ENCODE results near the gene ELL2.

ELL2 gene

DNA sequence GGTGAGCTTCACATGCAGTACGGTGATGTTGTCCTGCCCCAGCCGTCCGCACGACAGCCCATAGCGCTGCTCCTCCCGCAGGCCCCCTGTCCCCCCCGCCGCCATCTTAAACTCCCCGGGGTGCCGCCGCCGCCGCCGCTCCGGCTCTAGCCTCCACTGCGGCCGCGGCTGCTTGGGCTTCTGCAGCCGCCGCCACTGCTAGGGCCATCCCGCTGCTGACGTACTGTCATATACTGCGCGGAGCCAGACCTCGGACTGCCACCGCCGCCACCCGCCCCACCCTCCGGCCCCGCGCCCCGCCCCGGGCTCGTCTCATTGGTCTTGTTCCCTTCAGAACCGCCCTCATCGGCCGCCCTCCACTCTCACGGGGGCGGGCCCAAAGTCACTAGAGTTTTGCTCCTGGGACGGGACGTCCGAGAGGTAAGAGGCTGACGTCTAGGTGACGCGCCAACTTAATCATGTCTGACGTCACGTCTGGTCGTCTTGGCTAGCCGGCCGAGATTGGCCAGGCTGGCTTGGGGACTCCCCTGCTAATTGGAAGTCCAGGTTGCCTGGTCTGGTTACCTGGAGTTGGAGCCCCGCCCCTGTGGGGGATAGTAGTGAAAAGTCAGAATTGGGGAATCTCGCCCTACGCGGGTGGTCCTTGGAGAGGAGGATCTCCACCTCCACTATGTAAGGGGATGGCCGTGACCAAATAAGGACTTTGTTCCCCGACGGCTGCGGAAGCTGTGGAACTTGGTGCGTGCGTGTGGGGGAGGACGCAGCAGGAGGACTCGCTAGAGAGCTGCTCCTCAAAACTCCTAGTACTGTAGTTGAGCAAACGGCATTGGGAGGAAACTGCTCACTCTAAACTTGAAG lies at the start of gene ELL2:
ELL2 (minus strand) TSS at position 235 of the 858 bp plus-strand sequence; CDS start at position 105, 130 bp downstream.
- DNase-seq (ENCODE audit: low read depth, low spot score) = peak; percentile 92

DNA sequence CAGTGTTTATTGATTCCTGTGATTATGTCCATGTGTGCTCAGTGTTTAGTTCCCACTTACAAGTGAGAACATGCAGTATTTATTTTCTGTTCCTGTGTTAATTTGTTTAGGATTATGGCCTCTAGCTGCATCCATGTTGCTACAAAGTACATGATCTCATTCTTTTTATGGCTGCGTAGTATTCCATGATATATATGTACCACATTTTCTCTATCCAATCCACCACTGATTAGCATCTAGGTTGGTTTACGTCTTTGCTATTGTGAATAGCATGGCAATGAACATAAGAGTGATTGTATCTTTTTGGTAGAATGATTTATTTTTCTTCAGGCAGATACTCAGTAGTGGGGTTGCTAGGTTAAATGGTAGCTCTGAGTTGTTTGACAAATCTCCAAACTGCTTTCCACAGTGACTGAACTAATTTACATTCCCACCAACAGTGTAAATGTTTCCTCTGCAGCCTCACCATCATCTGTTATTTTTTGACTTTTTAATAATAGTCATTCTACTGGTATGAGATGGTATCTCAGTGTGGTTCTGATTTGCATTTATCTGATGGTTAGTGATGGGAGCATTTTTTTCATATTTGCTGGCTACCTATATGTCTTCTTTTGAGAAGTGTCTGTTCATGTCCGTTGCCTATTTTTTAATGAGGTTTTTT lies 47.5 kb upstream of the ELL2 start:
- no peak for DNase-seq (ENCODE audit: low read depth, low spot score)

DNA sequence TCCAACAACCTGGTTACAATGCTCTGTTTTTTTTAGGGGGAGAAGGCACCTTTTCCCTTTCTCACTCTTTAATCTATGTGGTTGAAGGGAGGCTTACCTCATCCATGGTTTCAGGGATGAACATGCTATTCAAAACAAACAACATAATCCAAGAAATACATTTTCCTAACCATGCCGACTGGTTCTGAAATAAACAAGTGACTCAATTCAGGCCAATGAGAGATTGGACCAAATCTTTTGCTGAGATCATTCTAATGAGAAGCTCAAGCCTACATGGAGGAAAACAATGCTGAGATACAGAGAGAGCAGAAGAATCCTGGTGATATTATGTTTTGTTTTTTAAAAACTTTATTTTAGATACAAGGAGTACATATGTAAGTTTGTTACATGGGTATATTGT lies 46.8 kb upstream of the ELL2 start:
- DNase-seq (ENCODE audit: low read depth, low spot score) = no peak

DNA sequence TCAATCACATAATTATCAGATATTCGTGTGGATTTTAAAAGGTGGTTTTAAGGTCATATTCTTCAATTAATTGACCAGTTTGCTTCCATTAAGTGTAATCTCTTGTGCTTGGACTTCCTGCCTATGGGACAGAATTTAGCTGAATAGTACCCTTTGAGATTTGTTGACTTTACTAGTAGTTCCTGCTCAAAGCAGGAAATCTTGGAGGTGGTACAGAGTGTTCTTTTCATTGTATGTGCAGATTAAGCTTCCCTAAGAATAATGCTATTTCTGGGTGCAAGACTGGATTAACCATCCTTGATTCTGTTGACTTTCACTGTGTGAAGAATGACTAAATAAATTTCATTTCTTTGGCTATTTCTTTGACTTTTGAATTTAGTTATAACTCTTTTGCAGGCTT lies 45.4 kb upstream of the ELL2 start:
- no peak for DNase-seq (ENCODE audit: low read depth, low spot score)

DNA sequence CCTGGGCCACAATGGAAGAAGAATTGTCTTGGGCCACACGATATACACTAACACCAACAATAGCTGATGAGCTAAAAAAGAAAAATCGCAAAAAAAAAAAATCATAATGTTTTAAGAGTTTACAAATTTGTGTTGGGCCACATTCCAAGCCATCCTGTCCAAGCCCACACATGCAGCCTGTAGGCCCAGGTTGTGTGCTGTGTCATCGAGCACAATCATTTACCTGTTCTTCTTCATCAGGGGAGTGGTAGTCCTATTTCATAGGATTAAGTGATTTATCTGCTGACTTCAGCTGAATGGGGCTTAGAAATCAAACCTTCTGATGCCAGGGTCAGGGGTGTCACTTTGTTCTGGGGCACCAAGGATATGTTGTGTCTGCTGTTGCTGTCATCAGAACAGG lies 44.6 kb upstream of the ELL2 start:
- no peak for DNase-seq (ENCODE audit: low read depth, low spot score)

DNA sequence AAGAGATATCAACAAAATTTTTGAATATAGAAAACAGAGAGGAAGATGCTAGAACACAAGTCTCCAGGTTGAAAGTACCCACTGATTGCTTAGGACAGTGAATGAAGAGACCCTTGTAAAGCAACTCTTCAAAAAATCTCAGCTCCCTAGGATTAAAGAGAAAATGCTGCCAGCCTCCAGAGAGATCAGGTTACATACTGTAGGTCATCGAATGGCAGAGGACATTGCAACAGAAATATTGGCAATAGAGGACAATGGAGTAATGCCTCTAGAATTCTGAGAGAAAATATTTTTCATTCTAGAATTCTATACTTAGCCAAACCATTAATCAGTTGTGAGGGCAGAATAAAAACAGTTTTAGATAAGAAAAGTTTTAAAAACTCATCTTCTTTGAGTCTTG lies 43.1 kb upstream of the ELL2 start:
- DNase-seq (ENCODE audit: low read depth, low spot score) = no peak

DNA sequence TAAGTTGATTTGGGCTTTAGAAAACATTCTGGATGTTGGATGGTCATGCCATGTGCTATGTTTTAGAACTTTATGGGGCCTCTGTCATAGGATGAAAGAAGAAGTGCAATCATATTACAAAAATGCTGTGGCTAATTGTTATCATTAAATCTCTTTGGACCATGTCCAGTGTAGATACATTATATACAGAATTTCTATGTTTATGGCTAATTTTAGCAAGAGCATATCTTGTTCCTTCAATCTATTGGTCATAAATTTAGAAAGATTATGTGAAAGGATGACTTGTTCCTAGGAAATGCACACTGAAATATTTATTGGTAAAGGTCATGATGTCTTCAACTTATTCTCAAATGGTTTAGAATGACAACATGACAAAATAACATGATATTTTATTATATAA lies 42.4 kb upstream of the ELL2 start:
- no peak for DNase-seq (ENCODE audit: low read depth, low spot score)

DNA sequence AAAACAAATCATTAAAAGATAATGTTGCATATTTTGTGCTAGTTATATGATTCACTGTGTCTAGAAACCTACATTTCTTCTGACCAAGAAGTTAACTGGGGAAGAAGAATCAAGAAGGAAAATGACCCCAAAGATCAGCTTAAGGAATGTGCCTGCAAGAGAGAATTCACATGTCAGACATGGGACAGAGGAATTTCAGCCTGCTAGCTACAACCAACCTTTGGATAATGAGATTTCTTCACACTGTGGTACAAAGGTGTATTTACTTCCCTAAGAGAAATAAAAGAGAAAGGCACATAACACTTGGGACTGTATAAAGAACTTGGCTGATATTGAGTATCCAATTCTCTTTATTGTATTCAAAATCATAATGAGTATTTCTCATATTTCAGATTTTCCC lies 39.6 kb upstream of the ELL2 start:
- DNase-seq (ENCODE audit: low read depth, low spot score) = no peak

DNA sequence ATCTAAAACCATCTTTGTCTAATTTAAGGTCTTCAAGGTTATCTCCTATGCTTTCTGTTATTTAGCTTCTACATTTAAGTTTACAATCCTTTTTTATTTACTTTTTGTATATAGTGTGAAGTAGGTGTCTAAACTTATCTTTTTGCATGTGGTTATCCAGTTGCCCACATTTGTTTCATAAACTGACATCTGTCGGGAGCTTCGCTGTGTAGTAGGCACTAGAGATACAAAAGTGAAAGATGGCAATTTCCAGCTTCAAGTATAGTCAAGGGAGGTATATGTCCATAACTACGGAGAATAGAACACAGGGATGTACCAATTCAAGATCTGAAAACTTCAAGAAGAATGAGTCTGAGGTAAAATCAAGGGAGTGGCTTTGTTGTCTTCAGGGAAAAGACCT lies 38.7 kb upstream of the ELL2 start:
- no peak for DNase-seq (ENCODE audit: low read depth, low spot score)

DNA sequence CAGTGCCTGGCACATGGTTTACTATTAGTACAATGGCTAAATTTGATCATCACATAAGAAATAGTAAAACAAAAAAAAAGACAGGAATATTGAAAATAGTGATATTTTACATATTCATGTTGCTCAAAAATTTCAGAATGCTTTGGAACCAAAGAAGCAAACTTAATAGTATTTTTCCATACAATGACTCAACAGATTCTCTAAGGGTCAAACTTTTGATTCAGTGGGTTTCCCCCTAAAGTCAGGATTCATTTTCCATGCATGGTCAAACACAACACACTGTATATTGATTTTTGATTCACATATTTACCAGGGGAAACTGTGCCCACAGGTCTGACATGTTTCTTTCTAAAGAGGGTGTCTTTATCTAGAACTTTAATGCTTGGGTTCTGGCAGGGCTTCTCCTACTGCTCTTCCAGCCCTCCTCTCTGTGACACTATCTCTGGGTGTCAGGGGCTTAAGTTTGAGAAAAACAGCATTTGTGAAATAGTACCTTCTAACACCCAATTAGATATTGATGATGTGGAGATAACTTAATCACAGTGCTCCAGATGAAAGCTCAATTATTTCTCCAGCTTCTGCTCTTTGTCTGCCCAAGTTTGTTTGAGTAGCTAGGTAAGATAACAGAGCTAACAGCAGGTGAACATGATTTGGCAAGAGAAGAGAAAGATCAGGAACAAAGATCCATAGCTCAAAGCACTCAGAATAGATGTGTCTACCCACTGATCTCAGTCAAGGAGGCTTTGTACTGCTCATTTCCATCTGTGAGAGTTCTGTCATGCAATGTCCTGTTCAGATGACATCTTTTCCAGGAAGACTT lies 35.5 kb upstream of the ELL2 start:
- DNase-seq (ENCODE audit: low read depth, low spot score) = no peak

DNA sequence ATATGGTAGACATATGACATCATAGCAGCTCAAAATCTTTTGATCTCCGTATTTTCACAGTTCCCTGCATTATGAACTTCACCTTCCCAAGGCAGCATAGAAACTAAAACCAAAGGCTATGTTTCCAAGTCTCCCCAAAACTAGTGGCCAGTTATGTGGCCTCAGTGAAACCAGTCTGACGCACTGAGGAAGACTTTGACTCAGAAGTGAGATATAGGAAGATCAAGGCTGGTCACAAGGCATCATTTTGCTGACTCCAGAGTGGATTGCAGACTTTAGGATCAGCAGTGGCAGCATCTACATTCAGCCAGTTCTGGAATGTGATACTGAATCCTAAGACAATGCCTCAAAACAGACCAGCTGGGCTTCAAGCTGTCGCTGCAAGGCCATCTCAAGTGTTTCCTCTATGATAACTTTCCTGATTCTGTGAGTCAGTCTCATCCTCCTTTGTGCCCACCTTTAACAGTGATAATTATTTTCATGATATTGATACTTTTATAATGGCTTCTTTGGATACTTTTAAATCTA lies 34.4 kb upstream of the ELL2 start:
- DNase-seq (ENCODE audit: low read depth, low spot score) = no peak

DNA sequence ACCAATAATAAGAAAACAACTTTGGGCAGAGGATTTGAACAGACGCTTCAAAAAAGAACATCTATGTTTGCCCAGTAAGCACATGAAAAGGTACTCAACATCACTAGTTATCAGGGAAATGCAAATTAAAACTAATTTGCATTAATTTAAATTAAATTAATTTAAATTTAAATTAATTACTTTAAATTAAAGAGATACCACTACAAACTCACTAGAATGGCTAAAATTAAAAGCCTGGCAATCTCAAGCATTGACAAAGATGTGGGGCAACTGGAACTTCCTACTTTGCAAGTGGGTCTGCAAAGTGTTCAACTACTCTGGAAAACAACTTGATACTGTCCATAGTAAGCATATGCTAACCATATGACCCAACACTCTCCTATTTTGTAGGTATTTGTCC lies 32.1 kb upstream of the ELL2 start:
- DNase-seq (ENCODE audit: low read depth, low spot score) = no peak

DNA sequence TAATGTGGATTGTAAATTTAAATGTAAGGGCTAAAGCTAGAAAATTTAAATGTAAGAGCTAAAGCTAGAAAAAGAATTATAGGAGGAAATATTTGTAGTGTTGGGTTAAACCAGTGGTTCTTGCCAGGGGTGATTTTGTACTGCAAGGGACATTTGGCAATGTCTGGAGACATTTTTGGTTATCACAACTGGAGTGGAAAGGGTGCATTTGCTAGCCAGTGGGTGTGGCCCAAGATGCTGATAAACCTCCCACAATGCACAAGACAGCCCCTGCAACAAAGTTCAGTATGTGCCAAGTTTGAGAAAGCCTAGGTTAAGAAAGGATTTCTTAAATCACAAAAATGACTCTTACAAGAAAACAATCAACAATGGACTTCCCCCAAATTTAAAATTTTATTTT lies 31.6 kb upstream of the ELL2 start:
- no peak for DNase-seq (ENCODE audit: low read depth, low spot score)

DNA sequence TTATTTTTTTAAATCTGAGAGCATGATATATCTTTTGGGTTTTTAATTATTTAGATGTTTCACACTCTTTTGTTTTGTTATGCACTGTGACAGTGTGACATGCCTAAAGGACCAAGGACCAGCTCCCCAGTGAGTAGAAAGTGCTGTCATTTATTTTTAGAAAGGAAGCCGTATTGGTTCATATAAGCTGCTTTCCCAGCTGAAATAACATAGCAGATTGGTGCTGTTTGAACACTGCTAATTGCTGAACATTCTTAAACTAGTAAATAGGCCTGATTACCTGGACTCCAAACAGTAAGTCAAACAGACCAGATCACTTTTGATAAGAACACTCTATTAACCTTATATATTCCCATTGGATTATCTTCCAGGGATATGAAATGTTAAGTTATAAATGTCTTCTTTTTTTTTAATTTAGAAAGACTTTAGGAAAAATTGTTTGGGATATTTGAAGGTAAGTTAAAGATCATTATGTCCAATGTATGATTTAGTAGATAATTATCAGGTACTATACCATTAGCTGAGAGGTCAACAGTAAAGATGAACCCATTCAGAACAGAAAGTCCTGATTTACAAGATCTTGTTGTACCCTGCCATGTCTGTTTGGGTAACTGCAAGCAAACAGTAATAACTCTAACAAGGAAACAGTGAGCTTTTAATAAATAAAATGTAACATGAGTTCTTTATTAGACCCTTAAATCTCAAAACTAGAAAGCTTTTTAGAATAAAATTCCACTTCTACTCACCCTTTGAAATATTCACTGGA lies 27.8 kb upstream of the ELL2 start:
- no peak for DNase-seq (ENCODE audit: low read depth, low spot score)

DNA sequence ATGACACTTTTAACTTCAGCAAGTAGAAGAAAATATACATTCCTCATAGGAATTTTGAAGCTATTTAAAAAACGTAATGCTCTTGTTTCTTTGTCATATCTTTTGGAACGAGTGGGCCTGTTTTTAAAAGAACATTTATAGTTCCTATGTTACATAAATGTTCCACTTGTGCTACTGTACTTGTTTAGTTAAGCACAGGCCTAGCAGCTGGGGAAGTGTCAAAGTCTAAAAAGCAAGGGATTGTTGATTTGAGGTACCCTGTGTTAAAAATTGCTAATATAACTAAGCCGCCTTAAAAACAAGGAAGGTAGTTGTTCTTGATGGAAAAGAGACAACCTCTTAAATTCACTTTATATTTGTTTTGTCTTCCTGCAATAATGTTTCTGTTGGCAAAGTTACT lies 27.2 kb upstream of the ELL2 start:
- DNase-seq (ENCODE audit: low read depth, low spot score) = no peak

DNA sequence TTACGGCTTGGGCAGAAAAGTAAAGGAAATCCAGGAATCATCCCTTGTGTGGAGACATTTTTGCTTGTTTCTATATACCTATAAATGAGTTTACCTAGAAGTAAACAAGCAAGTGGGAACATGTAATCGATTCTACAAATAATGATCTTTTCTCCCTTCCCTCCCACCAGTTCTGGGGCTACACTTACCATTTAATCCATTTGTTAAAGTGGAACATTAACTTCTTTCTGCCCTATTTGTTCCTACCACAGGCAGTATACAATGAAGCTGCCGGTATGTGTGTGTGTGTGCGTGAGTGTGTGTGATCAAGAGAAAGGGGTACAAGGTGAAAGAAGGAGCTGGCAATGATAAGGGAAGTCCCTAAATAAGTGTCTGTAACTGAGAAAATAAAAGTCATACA lies 26.4 kb upstream of the ELL2 start:
- no peak for DNase-seq (ENCODE audit: low read depth, low spot score)

DNA sequence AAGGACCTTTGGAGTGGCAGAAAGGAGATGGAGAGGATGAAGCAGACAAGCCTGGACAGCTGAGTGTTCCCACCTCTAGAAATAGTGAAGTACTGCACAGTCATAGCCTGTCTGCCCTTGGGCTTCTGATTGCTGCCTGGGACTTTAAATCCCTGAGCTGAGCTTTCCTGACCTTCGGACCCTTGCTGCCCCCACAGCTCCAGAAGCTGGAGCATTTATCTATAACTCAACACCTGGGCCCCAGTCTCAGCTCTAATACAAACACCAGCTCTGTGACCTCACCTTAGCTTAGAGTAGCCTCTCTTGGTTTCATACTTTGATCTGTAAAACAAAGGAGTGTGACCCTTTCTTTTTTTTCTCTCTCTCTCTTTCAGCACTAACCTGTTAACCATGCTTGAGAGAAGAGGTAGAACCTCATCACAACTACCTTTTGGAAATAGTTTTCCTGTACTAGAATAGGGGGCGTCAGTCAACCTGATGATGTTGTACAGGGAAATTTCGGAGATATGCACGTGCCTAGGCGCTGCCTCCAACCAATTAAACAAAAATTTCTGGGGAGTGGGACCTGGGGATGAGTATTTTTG lies 25.4 kb upstream of the ELL2 start:
- DNase-seq (ENCODE audit: low read depth, low spot score) = no peak

DNA sequence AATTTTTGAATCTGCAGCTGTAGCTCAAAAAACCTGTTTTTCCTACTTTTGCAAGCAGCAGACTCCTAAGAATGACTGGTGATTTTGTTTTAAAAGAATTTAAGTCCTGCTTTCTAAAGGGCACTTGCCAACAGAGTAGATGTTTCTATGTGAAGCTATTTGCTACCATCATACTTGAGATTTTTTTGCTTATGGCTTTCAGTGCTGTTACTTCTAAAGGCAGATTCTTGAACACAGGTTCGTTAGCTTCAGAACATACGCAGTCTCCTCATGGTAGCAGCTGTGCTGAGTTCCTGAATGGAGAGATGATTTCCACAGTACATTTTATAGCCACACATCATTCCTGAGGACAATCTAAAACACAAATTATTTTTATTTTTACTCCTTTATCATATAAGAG lies 24.4 kb upstream of the ELL2 start:
- DNase-seq (ENCODE audit: low read depth, low spot score) = no peak

DNA sequence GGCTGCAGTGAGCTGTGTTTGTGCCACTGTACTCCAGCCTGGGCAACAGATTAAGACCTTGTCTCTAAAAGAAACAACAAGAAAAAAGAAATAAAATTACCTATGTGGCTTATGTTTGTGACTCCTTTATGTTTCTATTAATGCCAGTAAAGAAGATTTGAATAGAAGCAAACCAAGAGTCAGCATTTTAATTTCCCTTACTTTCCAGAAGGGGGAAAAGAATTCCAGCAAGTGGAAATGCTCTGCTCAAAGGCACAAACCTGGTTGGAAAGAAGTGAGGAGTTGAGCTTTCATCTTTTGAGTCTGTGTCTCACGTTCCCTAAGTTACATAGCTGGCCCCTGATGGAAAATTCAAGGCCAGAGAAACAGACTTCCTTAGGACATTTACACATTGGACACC lies 23.6 kb upstream of the ELL2 start:
- DNase-seq (ENCODE audit: low read depth, low spot score) = no peak

DNA sequence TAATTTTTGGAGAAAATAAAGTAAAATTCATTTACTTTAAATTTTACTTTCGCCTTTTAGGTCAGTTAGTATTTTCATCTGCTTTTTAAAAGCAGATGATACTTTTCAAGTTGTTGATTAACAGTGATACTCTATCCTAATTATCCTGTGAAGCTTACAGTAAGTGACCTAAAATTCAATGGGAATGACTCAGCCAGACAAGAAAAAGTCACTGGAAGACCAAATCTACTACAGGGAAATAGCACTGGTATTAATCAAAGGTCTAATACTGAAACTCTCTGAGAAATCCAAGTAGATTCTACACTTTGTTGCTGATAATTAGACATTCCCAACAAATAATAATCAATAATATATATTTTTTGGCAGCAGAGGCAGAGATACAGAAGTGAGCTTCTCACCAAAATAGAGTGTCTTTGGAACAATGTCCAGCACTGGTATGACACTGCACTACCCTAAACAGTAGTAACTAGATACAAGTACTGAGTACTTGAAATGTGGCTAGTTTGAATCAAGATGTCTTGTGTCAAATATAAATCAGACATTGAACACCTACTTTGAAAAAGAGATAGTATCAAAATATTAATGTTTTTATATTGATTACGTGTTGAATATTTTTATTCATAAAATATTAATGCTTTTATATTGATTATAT lies 22.8 kb upstream of the ELL2 start:
- DNase-seq (ENCODE audit: low read depth, low spot score) = no peak

DNA sequence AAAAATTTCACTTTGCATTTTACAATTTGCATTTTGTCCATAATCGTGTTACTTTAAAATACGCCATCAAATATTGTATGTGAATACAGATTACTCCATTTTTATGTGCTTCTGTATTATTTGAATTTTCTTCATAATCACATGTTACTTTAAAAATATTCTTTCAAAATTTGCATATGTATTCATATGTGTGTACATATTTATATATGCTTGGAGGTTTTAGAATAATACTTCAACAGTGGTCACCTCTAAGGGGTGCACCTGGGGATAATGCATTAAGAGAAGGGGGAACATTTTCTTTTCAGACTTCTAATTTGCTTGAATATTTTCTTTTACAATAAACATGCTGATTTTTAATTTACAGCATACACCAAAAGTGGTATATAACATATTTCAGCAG lies 21.9 kb upstream of the ELL2 start:
- DNase-seq (ENCODE audit: low read depth, low spot score) = no peak
